ENCODE data around the gene KIAA1958. TPM values are rescaled to one million over a fixed set of nuclear protein-coding genes. Genes with fewer than 3 reads are reported as not detected.
A peak's percentile ranks its signal among the peaks of the same experiment; 100 is the strongest.

Gene KIAA1958
- 2.0 TPM in 2 replicates for total RNA-seq (2014; rRNA removed; shearing (Covaris generic))
- polyA plus RNA-seq (2015; cell fraction: cytosol; rRNA removed): 2.7 and 2.8 TPM in 2 replicates
- 3.1 and 4.3 TPM in 2 replicates for polyA plus RNA-seq (2015; cell fraction: nucleus; rRNA removed)

- DNase-seq (ENCODE audit: low read depth, low spot score): peak; percentile 82
- in situ Hi-C loops (cut with HindIII; ENCODE audit: low pct_unique_long_range_greater_than_20kb, low sequenced_read_pairs): no loop called here
These were observed at the start of gene KIAA1958 for GRCh38 chr9:112486221-112487007. Gene KIAA1958 (plus strand): TSS chr9:112486827. CDS start chr9:112574081, 87,254 bp downstream.

DNA sequence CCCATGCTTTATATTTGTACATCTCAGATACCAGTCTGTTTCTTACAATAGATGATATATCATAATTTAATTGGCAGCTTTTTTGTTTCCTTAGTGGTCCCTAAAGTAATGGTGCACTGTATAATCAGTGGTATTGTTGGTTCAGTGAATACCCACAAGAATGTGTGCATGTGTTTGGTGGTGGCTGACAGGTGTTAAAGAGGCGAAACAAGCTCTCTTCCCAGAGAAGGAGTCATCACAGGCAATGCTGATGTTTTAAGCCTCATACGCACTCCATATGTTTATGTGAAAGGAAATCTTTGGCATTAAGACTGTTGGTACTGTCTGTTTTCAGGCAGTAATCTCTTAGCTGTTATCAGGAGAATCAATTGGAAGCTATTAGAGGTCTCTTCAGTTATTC, 49.2 kb upstream of the KIAA1958 start:
- in situ Hi-C loops (cut with HindIII; ENCODE audit: low pct_unique_long_range_greater_than_20kb, low sequenced_read_pairs): no loop called here
- DNase-seq (ENCODE audit: low read depth, low spot score): no peak

DNA sequence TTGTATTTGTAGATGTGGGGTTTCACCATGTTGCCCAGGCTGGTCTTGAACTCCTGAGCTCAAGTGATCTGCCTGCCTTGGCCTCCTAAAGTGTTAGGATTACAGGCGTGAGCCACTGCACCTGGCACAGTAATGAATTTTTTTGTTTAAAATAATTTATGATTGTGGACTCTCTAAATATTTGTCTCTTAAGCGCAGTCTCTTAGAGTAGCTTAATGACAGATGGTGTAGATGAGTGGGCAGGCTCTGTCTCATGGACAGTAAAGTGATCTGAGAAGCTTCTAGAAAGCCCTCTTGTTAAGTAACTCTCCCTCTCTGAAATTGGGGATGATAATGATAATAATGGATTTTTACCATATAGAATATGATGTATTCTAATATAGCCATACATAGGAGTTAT, 47.5 kb upstream of the KIAA1958 start:
- in situ Hi-C loops (cut with HindIII; ENCODE audit: low pct_unique_long_range_greater_than_20kb, low sequenced_read_pairs): no loop called here

DNA sequence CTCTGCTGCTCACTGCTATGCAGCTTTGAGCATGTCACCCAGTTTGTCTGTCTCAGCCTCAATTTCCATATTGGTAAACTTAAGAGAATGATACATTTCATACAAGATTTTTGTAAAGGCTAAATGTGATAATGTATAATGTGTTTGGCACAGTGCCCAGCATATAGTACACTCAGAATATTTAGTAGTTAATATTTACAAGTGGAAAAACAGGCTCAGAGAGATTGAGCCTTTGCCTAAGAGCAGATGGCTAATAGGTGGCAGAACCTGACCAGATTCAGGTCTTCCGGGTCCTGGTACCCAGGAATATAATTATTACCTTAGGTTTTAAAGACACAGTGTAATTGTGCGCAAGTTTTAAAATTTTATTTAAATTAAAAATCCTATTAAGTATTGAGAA, 46.8 kb upstream of the KIAA1958 start:
- no peak for DNase-seq (ENCODE audit: low read depth, low spot score)
- in situ Hi-C loops (cut with HindIII; ENCODE audit: low pct_unique_long_range_greater_than_20kb, low sequenced_read_pairs): no loop called here

More for the DNA sequence above, 47.5 kb upstream of the KIAA1958 start:
- no peak for DNase-seq (ENCODE audit: low read depth, low spot score)

DNA sequence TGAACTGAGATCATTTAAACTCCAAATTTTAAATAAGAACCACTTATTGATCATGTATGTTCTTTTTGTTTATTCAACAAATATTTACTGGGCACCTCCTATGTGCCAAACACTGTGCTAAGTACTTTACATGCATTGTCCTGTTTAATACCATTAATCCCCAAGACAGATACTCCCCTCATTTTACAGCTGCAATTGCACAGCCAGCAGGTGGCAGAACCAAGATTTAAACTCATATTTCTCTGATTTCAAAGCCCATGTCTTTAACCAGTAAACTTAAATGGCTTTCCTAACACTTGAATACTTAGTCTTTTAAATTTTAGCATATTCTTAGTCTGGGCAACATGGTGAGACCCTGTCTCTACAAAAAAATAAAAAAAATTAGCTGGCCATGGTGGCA, 43.4 kb upstream of the KIAA1958 start:
- in situ Hi-C loops (cut with HindIII; ENCODE audit: low pct_unique_long_range_greater_than_20kb, low sequenced_read_pairs): no loop called here
- peak; percentile 55 for DNase-seq (ENCODE audit: low read depth, low spot score)

DNA sequence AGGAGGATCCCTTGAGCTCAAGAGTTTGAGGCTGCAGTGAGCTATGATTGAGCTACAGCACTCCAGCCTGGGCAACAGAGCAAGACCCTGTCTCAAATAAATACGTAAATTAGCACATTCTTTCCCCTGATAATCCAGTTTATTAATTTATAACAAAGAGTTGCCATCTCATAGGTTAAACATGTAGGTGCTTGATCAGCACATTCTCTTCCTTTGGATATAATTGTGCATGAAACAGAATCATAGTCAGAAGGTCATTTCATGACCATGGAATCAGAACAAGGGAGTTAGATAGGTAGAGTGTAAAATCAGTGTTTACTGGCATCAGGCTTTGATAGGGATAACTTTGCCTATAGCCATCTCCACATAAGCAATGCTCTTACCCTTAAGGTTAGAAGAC, 43.0 kb upstream of the KIAA1958 start:
- in situ Hi-C loops (cut with HindIII; ENCODE audit: low pct_unique_long_range_greater_than_20kb, low sequenced_read_pairs): no loop called here
- no peak for DNase-seq (ENCODE audit: low read depth, low spot score)

GRCh38 chr9:112445196-112445595, 41.4 kb upstream of the KIAA1958 start:
- in situ Hi-C loops (cut with HindIII; ENCODE audit: low pct_unique_long_range_greater_than_20kb, low sequenced_read_pairs): no loop called here
- no peak for DNase-seq (ENCODE audit: low read depth, low spot score)

GRCh38 chr9:112446080-112446479, 40.5 kb upstream of the KIAA1958 start:
- DNase-seq (ENCODE audit: low read depth, low spot score): no peak
- in situ Hi-C loops (cut with HindIII; ENCODE audit: low pct_unique_long_range_greater_than_20kb, low sequenced_read_pairs): no loop called here

- in situ Hi-C loops (cut with HindIII; ENCODE audit: low pct_unique_long_range_greater_than_20kb, low sequenced_read_pairs): no loop called here
- no peak for DNase-seq (ENCODE audit: low read depth, low spot score)
These were observed 40.1 kb upstream of the KIAA1958 start for GRCh38 chr9:112446526-112446925.

DNA sequence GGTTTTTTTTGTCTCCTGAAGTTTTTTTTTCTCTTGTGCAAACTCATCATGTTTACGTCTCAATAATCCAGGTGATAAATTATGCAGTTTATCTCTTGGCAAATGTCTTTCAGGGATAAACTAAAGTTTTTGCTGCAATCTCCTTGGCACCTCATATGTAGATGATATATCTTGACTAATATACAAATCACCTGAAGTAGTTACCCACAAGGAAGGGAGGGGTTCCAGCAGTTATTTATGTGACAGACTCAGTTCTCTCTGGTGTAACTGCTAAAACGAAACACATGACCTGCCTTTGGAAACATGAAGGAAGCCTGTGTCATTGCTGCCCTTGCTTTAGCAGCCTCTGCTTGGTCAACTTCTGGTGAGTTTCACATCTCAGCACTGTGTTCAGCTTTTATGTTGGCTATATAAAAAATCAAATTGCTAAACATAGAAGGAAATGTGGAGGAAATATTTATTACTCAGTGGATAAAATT, 39.3 kb upstream of the KIAA1958 start:
- in situ Hi-C loops (cut with HindIII; ENCODE audit: low pct_unique_long_range_greater_than_20kb, low sequenced_read_pairs): no loop called here

DNA sequence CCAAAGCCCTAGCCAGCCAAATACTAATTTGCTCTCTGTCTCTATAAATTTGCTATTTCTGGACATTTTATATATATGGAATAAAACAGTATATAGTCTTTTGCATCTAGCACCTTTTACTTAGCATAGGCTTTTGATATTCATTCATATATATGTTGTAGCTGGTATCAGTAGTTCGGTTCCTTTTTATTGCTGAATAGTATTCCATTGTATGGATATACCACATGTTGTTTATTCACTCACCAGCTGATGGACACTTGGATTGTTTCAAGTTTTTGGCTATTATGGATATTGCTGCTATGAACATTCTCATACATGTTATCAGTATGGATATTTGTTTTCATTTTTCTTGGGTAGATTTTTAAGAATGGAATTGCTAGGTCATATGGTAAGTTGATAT, 23.8 kb upstream of the KIAA1958 start:
- in situ Hi-C loops (cut with HindIII; ENCODE audit: low pct_unique_long_range_greater_than_20kb, low sequenced_read_pairs): no loop called here
- DNase-seq (ENCODE audit: low read depth, low spot score): no peak

More for the DNA sequence above, 39.3 kb upstream of the KIAA1958 start:
- DNase-seq (ENCODE audit: low read depth, low spot score): no peak

DNA sequence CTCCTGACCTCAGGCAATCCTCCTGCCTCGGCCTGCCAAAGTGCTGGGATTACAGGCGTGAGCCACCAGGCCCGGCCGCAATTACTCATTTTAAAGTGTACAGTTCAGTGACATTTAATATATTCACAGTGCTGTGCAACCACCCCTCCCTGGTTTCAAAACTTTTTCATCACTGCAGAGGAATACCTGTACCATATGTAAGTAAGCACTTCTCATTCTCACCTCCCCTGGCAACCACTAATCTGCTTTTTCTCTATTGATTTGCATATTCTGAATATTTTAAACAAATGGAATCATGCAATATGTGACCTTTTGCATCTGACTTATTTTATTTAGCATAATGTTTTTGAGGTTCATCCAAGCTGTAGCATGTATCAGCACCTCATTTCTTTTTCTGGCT, 21.3 kb upstream of the KIAA1958 start:
- DNase-seq (ENCODE audit: low read depth, low spot score): no peak
- in situ Hi-C loops (cut with HindIII; ENCODE audit: low pct_unique_long_range_greater_than_20kb, low sequenced_read_pairs): no loop called here

DNA sequence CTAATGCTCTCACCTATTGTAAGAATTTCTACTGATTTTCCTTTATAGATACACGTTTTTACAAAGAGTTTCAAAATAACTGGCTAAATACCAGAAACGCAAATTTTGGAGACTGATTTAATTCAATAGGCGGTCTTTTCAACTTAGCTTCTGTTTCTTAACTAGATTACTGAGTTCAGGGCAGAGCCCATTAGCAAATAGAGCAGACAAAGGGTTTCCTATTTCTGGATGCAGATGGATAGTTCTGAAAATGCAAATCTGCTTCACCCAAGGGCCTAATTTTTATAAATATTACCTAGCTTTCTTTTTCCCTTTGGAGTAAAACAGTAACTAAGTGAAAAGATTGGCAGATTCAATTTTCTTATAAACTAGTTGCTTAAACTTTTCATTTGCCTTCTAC, 13.6 kb upstream of the KIAA1958 start:
- in situ Hi-C loops (cut with HindIII; ENCODE audit: low pct_unique_long_range_greater_than_20kb, low sequenced_read_pairs): no loop called here
- DNase-seq (ENCODE audit: low read depth, low spot score): no peak

GRCh38 chr9:112473986-112474385, 12.6 kb upstream of the KIAA1958 start:
- DNase-seq (ENCODE audit: low read depth, low spot score): no peak
- in situ Hi-C loops (cut with HindIII; ENCODE audit: low pct_unique_long_range_greater_than_20kb, low sequenced_read_pairs): no loop called here

- in situ Hi-C loops (cut with HindIII; ENCODE audit: low pct_unique_long_range_greater_than_20kb, low sequenced_read_pairs): no loop called here
- no peak for DNase-seq (ENCODE audit: low read depth, low spot score)
These were observed 11.3 kb upstream of the KIAA1958 start for GRCh38 chr9:112475318-112475717.

DNA sequence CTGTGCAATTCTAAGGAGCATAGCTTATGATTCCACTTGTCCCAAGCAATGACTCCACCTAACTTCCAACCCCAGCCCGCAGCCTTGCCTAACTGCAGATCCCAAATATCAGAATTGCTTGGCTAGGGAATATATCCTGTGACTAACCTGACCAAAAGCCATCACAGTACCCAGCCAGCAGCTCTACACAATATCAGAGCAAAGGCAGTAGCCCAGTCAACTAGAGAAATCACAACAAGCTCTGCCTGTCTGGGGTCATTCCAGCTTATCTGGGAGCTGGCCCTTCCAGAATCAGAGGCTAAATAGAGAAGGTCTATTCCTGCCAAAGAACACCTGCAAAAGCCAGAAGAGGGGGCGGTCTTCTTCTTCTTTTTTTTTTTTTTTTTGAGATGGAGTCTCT, 9.3 kb upstream of the KIAA1958 start:
- in situ Hi-C loops (cut with HindIII; ENCODE audit: low pct_unique_long_range_greater_than_20kb, low sequenced_read_pairs): no loop called here
- DNase-seq (ENCODE audit: low read depth, low spot score): no peak

- in situ Hi-C loops (cut with HindIII; ENCODE audit: low pct_unique_long_range_greater_than_20kb, low sequenced_read_pairs): no loop called here
- DNase-seq (ENCODE audit: low read depth, low spot score): no peak
These were observed 7.4 kb upstream of the KIAA1958 start for GRCh38 chr9:112479221-112479620.

DNA sequence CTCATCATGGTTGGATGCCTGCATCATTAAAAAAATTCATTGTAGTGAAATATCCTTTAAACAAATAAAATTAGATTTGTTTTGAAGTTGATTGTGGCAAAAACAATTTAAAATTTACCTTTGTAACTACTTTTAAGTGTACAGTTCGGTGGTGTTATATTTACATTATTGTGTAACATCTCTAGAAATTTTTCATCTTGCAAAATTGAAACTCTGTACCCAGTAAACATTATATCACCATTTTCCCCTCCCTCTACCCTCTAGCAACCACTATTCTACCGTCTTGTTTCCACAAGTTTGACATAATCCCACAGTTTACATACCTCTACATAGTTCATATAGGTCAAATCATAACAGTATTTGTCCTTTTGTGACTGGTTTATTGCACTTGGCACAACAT, 2.0 kb upstream of the KIAA1958 start:
- no peak for DNase-seq (ENCODE audit: low read depth, low spot score)
- in situ Hi-C loops (cut with HindIII; ENCODE audit: low pct_unique_long_range_greater_than_20kb, low sequenced_read_pairs): no loop called here

- in situ Hi-C loops (cut with HindIII; ENCODE audit: low pct_unique_long_range_greater_than_20kb, low sequenced_read_pairs): no loop called here
- DNase-seq (ENCODE audit: low read depth, low spot score): no peak
These were observed 1.1 kb upstream of the KIAA1958 start for GRCh38 chr9:112485574-112485973.
